HepG2 (cell line): Measurements from ENCODE around the gene PLSCR4. TPM values are rescaled to one million over a fixed set of nuclear protein-coding genes. Genes with fewer than 3 reads are reported as not detected.

ENCODE experiments used
- KAT7 ChIP-seq: IDR thresholded peaks from 2 replicates; pipeline ENCODE4 v1.6.1; 2018; ENCODE audit warnings: borderline replicate concordance, missing compliant biosample characterization
- MAFF ChIP-seq: IDR thresholded peaks from 2 replicates; pipeline ENCODE4 v1.6.1; 2011; ENCODE audit warnings: low read depth, low read length, improper control_type of control experiment
- MAFG ChIP-seq: sonication (generic); formaldehyde crosslinking; IDR thresholded peaks from 2 replicates; pipeline ENCODE4 v1.5.1; 2020; ENCODE audit warnings: mild to moderate bottlenecking, missing genetic modification reagents
- MAFK ChIP-seq, 2 experiments: IDR thresholded peaks in 1 of 2; conservative IDR thresholded peaks in 1 of 2; 2 replicates each; pipeline ENCODE4 v1.6.1; 2011; ENCODE audit warnings: improper control_type of control experiment in 2 of 2, low read length in 2 of 2
- MED13 ChIP-seq: sonication (generic); formaldehyde crosslinking; IDR thresholded peaks from 2 replicates; pipeline ENCODE4 v1.5.0; 2020; ENCODE audit warnings: missing genetic modification reagents
- SALL1 ChIP-seq: sonication (generic); formaldehyde crosslinking; IDR thresholded peaks from 2 replicates; pipeline ENCODE4 v1.8.0; 2022; ENCODE audit warnings: mild to moderate bottlenecking, missing genetic modification reagents
- TCF7L2 ChIP-seq: IDR thresholded peaks from 2 replicates; pipeline ENCODE4 v1.6.1; 2011; ENCODE audit warnings: mild to moderate bottlenecking, low read depth, low read length, moderate library complexity
- ZNF10 ChIP-seq: sonication (generic); formaldehyde crosslinking; IDR thresholded peaks from 2 replicates; pipeline ENCODE4 v1.4.0; 2020; ENCODE audit warnings: mild to moderate bottlenecking, low read depth, missing genetic modification reagents, borderline replicate concordance
- ZNF274 ChIP-seq: sonication (generic); formaldehyde crosslinking; IDR thresholded peaks from 2 replicates; pipeline ENCODE4 v1.5.1; 2020; ENCODE audit warnings: mild to moderate bottlenecking, missing genetic modification reagents
- ZNF576 ChIP-seq: sonication (generic); formaldehyde crosslinking; IDR thresholded peaks from 2 replicates; pipeline ENCODE4 v1.4.0; 2020; ENCODE audit warnings: mild to moderate bottlenecking, missing genetic modification reagents
- polyA plus RNA-seq, 8 experiments: library from polyadenylated mRNA; depleted of rRNA in 3 of 8; stranded (reverse) in 7 of 8; unstranded in 1 of 8; fragments of >200 nt; fragmentation: Illumina TruSeq in 4 of 8; extraction: Trizol in 4 of 8; gene quantifications; 2 replicates each; pipeline versions ENCODE4 v1.2.1 to v1.2.3, GENCODE V29; 2011 to 2016; ENCODE audit warnings: low read depth in 4 of 8, missing spikeins in 1 of 8, mixed read lengths in 1 of 8; ENCODE audit not compliant: insufficient read depth in 1 of 8
- total RNA-seq, 5 experiments: library from RNA; depleted of rRNA; stranded (reverse); fragments of >200 nt; fragmentation: Illumina TruSeq; extraction: Trizol; gene quantifications; 2 replicates each; pipeline ENCODE4 v1.2.3, GENCODE V29; 2016; ENCODE audit warnings: low read depth in 1 of 5
- TF ChIP-seq, protein P1 (sequence below): sonication (generic); formaldehyde crosslinking; IDR thresholded peaks from 2 replicates; pipeline ENCODE4 v1.4.0; 2020; ENCODE audit warnings: low read depth, missing genetic modification reagents
- TF ChIP-seq, protein P2 (sequence below): sonication (generic); formaldehyde crosslinking; IDR thresholded peaks from 2 replicates; pipeline ENCODE4 v1.9.0; 2021; ENCODE audit warnings: missing genetic modification reagents, mild to moderate bottlenecking, borderline replicate concordance

The PLSCR4 gene
- total and polyA plus RNA-seq, 2 of the 13 experiments (the other 11 are each of a cell fraction or from before 2014, with no cell fraction given), result 1.5 to 59.0 TPM

DNA sequence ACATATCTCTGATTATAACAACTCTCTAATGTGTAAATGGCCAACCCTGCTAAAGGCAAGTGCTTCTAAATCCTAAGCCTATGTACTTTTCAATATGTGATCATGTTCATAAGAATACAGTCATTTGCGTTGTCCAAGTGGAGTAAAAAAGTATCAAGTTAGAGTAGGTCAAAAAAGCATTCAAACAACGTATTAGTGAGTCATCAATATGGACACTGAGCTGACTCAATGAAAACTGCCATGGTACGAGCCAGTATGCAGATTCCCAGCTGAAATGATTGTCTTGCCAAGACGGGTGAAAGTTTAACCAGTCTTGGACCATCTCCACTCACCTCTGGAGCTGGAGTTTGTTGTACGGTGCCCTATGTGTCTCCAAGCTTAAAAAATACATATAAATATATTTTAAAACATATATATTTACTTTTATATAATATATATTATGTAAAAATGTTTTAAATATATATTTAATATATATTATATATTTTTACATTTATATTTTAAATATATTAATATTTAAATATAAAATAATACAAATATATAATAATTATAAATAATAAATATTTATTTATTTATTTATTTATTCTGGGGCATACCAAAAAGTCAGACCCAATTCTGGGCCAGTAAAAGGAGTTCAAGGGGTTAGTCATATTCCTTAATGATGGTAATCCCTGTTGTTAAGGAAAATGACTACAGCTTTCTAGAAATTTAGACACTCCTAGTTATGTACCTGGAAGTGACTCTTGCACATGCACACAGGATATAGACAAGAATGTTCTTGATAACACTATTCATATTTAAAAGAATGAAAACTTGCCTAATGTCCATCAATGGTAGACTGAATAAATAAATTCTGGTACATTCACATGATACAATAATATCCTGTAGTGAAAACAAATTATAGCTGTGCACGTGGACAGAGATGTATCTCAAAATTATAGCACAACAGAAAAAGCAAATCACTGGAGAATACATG lies 27.2 kb downstream of the PLSCR4 start (continued):
- TF ChIP-seq MAFK (conservative IDR thresholded peaks at IDR 0.05 in 1 of 2, IDR thresholded peaks at IDR 0.05 in 1 of 2; ENCODE audit: low read length in 2 of 2) (peak; percentile 68 to 74), TCF7L2 (no peak), ZNF576 (CRISPR knock-in tag) (no peak), SALL1 (peak; percentile 15; the same call in 1 of the 2 replicates), ZNF10 (CRISPR knock-in tag) (no peak), MAFG (CRISPR knock-in tag) (no peak), KAT7 (no peak), MED13 (CRISPR knock-in tag) (no peak), ZNF274 (CRISPR knock-in tag) (no peak), MAFF (peak; percentile 77)
- TF ChIP-seq, protein P1, sequence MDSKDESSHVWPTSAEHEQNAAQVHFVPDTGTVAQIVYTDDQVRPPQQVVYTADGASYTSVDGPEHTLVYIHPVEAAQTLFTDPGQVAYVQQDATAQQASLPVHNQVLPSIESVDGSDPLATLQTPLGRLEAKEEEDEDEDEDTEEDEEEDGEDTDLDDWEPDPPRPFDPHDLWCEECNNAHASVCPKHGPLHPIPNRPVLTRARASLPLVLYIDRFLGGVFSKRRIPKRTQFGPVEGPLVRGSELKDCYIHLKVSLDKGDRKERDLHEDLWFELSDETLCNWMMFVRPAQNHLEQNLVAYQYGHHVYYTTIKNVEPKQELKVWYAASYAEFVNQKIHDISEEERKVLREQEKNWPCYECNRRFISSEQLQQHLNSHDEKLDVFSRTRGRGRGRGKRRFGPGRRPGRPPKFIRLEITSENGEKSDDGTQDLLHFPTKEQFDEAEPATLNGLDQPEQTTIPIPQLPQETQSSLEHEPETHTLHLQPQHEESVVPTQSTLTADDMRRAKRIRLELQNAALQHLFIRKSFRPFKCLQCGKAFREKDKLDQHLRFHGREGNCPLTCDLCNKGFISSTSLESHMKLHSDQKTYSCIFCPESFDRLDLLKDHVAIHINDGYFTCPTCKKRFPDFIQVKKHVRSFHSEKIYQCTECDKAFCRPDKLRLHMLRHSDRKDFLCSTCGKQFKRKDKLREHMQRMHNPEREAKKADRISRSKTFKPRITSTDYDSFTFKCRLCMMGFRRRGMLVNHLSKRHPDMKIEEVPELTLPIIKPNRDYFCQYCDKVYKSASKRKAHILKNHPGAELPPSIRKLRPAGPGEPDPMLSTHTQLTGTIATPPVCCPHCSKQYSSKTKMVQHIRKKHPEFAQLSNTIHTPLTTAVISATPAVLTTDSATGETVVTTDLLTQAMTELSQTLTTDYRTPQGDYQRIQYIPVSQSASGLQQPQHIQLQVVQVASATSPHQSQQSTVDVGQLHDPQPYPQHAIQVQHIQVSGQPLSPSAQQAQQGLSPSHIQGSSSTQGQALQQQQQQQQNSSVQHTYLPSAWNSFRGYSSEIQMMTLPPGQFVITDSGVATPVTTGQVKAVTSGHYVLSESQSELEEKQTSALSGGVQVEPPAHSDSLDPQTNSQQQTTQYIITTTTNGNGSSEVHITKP (CRISPR knock-in tag), result peak; percentile 89
- TF ChIP-seq, protein P2, sequence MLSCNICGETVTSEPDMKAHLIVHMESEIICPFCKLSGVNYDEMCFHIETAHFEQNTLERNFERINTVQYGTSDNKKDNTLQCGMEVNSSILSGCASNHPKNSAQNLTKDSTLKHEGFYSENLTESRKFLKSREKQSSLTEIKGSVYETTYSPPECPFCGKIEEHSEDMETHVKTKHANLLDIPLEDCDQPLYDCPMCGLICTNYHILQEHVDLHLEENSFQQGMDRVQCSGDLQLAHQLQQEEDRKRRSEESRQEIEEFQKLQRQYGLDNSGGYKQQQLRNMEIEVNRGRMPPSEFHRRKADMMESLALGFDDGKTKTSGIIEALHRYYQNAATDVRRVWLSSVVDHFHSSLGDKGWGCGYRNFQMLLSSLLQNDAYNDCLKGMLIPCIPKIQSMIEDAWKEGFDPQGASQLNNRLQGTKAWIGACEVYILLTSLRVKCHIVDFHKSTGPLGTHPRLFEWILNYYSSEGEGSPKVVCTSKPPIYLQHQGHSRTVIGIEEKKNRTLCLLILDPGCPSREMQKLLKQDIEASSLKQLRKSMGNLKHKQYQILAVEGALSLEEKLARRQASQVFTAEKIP (CRISPR knock-in tag), result no peak
- TF ChIP-seq, all 625 proteins: peak for 30
